Measurements from ENCODE around the gene POTEB3.
"Not testable (repeated sequence)": the region's sequence is repeated elsewhere in the genome, so short reads cannot be mapped to it uniquely, and the experiment has no call there.

The POTEB3 gene

DNA sequence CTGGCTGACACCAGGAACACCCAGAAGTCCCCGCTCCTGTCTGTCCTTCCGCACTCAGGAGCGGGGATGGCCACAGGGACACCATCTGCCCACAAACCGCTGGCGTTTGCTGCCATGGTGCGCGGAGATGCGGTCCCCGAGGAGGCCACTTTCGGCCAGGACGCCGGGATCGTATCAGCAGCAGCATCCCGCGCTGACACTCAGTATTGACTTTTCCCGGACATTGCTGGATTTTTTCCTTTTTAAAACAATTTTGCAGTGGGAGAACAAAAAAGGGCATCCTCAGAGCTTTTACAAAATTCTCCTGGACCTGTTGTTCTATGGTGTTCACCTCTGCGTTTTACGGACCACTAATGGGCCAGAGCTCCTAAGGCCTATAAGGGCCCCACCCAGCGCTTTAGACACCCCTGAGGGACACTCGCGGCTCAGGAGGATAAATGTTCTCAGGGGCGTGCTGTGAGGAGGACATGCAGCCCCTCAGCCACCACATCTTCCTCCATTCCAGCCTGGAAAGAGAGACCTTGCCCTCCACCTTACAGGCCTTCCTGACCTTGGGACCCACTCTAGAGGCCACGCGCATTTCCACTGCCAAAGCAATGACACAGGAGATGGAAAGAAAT lies 56.3 kb downstream of the POTEB3 start:
- H3K4me3 ChIP-seq (ENCODE audit: severe bottlenecking); H3K27ac ChIP-seq (ENCODE audit: poor library complexity, severe bottlenecking); H3K36me3 ChIP-seq (ENCODE audit: low read depth); H3K27me3 ChIP-seq (ENCODE audit: insufficient read depth, poor library complexity, severe bottlenecking); DNase-seq (ENCODE audit: low spot score); H3K4me1 ChIP-seq (ENCODE audit: insufficient read depth, poor library complexity, severe bottlenecking); ATAC-seq (ENCODE audit: low read depth); H3K9me3 ChIP-seq (ENCODE audit: severe bottlenecking): not testable (repeated sequence)

DNA sequence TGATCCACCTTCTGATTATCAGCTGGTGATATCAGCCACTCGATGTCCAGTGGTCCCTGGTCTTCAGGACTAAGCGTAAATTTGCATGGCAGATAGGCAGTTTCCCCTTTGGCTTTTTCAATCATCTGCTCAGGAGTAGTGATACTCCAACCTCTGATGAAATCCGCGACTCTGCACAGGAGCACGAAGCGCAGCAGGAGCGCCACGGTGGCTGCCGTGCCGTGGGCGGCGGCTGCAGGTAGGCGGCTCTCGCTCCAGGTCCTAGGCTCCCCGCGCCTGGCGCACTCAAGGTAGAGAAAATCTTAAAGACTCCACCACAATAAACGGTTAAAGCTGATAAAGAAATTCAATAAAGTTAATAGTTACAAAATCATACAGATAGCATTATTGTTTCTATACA lies 66.6 kb downstream of the POTEB3 start:
- not testable (repeated sequence) for H3K36me3 ChIP-seq (ENCODE audit: low read depth); H3K4me3 ChIP-seq (ENCODE audit: severe bottlenecking); DNase-seq (ENCODE audit: low spot score); H3K4me1 ChIP-seq (ENCODE audit: insufficient read depth, poor library complexity, severe bottlenecking); H3K9me3 ChIP-seq (ENCODE audit: severe bottlenecking); H3K27me3 ChIP-seq (ENCODE audit: insufficient read depth, poor library complexity, severe bottlenecking); H3K27ac ChIP-seq (ENCODE audit: poor library complexity, severe bottlenecking); ATAC-seq (ENCODE audit: low read depth)

GRCh38 chr15:21369177-21369576 lies 71.1 kb downstream of the POTEB3 start:
- H3K9me3 ChIP-seq (ENCODE audit: severe bottlenecking); H3K36me3 ChIP-seq (ENCODE audit: low read depth); DNase-seq (ENCODE audit: low spot score); H3K27ac ChIP-seq (ENCODE audit: poor library complexity, severe bottlenecking); H3K4me3 ChIP-seq (ENCODE audit: severe bottlenecking); H3K27me3 ChIP-seq (ENCODE audit: insufficient read depth, poor library complexity, severe bottlenecking); H3K4me1 ChIP-seq (ENCODE audit: insufficient read depth, poor library complexity, severe bottlenecking); ATAC-seq (ENCODE audit: low read depth): not testable (repeated sequence)

DNA sequence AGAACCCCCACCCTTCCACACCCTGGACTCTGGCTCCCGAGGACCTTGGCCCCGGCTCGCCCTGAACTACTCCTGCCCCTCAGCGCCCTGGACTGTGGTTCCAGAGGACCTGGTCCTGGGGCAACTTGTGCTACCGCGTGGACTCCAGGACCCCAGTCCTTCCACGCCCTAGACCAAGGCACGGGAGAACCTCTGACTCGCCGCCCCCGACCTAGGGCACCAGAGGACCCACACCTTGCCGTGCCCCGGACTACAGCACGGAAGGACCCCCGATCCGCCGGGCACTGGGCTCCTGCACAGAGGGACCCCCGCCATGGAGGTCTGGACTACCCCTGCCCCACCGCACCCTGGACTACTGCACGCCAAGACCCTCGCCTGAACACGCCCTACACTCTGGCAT lies 71.7 kb downstream of the POTEB3 start:
- not testable (repeated sequence) for ATAC-seq (ENCODE audit: low read depth); H3K27me3 ChIP-seq (ENCODE audit: insufficient read depth, poor library complexity, severe bottlenecking); H3K9me3 ChIP-seq (ENCODE audit: severe bottlenecking); H3K27ac ChIP-seq (ENCODE audit: poor library complexity, severe bottlenecking); H3K36me3 ChIP-seq (ENCODE audit: low read depth); H3K4me1 ChIP-seq (ENCODE audit: insufficient read depth, poor library complexity, severe bottlenecking); H3K4me3 ChIP-seq (ENCODE audit: severe bottlenecking)
- DNase-seq (ENCODE audit: low spot score): peak; percentile 7

All from RWPE2 (cell line).